Neuronal stem cell (in vitro differentiated cells): ENCODE measurements around the gene CTNNBL1.

ENCODE experiments used
- DNase-seq: peaks from one replicate; pipeline ENCODE4 v3.0.0-alpha.2; 2013; ENCODE audit warnings: low spot score
- H2AFZ ChIP-seq: one replicate; pipeline ENCODE4 v1.6.1; 2013; ENCODE audit warnings: mild to moderate bottlenecking, low read length, inconsistent platforms
- H2AK5ac ChIP-seq: 2 replicates; pipeline ENCODE4 v1.6.1; 2013; ENCODE audit warnings: low read depth, mild to moderate bottlenecking, inconsistent platforms, low read length, moderate library complexity, mixed read lengths
- H2BK120ac ChIP-seq: 2 replicates; pipeline ENCODE4 v1.6.1; 2013; ENCODE audit warnings: low read depth, mild to moderate bottlenecking, inconsistent platforms, low read length, moderate library complexity, mixed read lengths
- H2BK12ac ChIP-seq: one replicate; pipeline ENCODE4 v1.6.1; 2013; ENCODE audit warnings: low read length, inconsistent platforms
- H2BK15ac ChIP-seq: 2 replicates; pipeline ENCODE4 v1.6.1; 2013; ENCODE audit warnings: mild to moderate bottlenecking, low read length, inconsistent platforms, mixed read lengths
- H2BK5ac ChIP-seq: one replicate; pipeline ENCODE4 v1.6.1; 2013; ENCODE audit warnings: inconsistent platforms, mild to moderate bottlenecking, low read length, moderate library complexity
- H3K14ac ChIP-seq: one replicate; pipeline ENCODE4 v1.6.1; 2013; ENCODE audit warnings: low read length, inconsistent platforms
- H3K18ac ChIP-seq: 2 replicates; pipeline ENCODE4 v1.6.1; 2013; ENCODE audit warnings: low read length, inconsistent platforms
- H3K23ac ChIP-seq: 2 replicates; pipeline ENCODE4 v1.6.1; 2013; ENCODE audit warnings: low read depth, mild to moderate bottlenecking, mixed read lengths, low read length, inconsistent platforms; ENCODE audit not compliant: poor library complexity
- H3K27ac ChIP-seq: replicated peaks from 3 replicates; pipeline ENCODE4 v1.5.1; 2013; ENCODE audit warnings: low read length, inconsistent platforms
- H3K27me3 ChIP-seq, 3 experiments: 2 replicates each; pipeline ENCODE4 v1.6.1; 2013; ENCODE audit warnings: low read length in 3 of 3, mild to moderate bottlenecking in 2 of 3, inconsistent platforms in 1 of 3, low read depth in 1 of 3, mixed read lengths in 1 of 3, moderate library complexity in 1 of 3; ENCODE audit not compliant: control insufficient read depth in 3 of 3, insufficient read depth in 3 of 3
- H3K36me3 ChIP-seq, 2 donors: replicated peaks in 1 of 2; 2 replicates each; pipeline ENCODE4 v1.6.1; 2013; ENCODE audit warnings: low read length in 2 of 2; ENCODE audit not compliant: control insufficient read depth in 2 of 2, insufficient read depth in 2 of 2
- H3K4ac ChIP-seq: 2 replicates; pipeline ENCODE4 v1.6.1; 2013; ENCODE audit warnings: inconsistent platforms, mild to moderate bottlenecking, low read length, moderate library complexity
- H3K4me1 ChIP-seq, 2 donors: 1 replicate in 1 of 2; 2 replicates in 1 of 2; pipeline ENCODE4 v1.6.1; 2013; ENCODE audit warnings: low read length in 2 of 2, low read depth in 1 of 2; ENCODE audit not compliant: control insufficient read depth in 2 of 2, insufficient read depth in 1 of 2
- H3K4me2 ChIP-seq: one replicate; pipeline ENCODE4 v1.6.1; 2013; ENCODE audit warnings: mild to moderate bottlenecking, low read length, inconsistent platforms; ENCODE audit not compliant: insufficient read depth, poor library complexity, severe bottlenecking
- H3K4me3 ChIP-seq, 2 donors: 2 replicates each; pipeline ENCODE4 v1.5.1; 2013; ENCODE audit warnings: low read length in 2 of 2, mild to moderate bottlenecking in 2 of 2, inconsistent platforms in 1 of 2, moderate library complexity in 1 of 2
- H3K79me1 ChIP-seq: one replicate; pipeline ENCODE4 v1.6.1; 2013; ENCODE audit warnings: low read depth, mild to moderate bottlenecking, inconsistent platforms, low read length, moderate library complexity
- H3K9ac ChIP-seq: one replicate; pipeline ENCODE4 v1.6.1; 2013; ENCODE audit warnings: mild to moderate bottlenecking, low read depth, low read length, inconsistent platforms; ENCODE audit not compliant: poor library complexity
- H3K9me3 ChIP-seq, 2 donors: replicated peaks in 1 of 2; 2 replicates each; pipeline versions ENCODE3 to v1.6.1; 2013; ENCODE audit warnings: low read length in 2 of 2, mild to moderate bottlenecking in 2 of 2, inconsistent platforms in 1 of 2, low read depth in 1 of 2, mixed read lengths in 1 of 2, moderate library complexity in 1 of 2; ENCODE audit not compliant: control insufficient read depth in 2 of 2, insufficient read depth in 1 of 2
- H4K8ac ChIP-seq: one replicate; pipeline ENCODE4 v1.6.1; 2013; ENCODE audit warnings: low read depth, mild to moderate bottlenecking, inconsistent platforms, low read length, moderate library complexity
- H4K91ac ChIP-seq: one replicate; pipeline ENCODE4 v1.6.1; 2013; ENCODE audit warnings: low read length, low read depth, mild to moderate bottlenecking, inconsistent platforms; ENCODE audit not compliant: poor library complexity
- WGBS, 2 donors: extraction: QIAGEN DNeasy Blood & Tissue Kit; methylation state at CpG; one replicate each; pipeline ENCODE4 v1.1.7; 2013; ENCODE audit warnings: missing lambda C conversion rate in 2 of 2, mixed read lengths in 1 of 2; ENCODE audit not compliant: insufficient read length in 2 of 2, insufficient replicate concordance in 1 of 2; ENCODE audit errors: extremely low coverage in 2 of 2; 5-methylcytosine and 5-hydroxymethylcytosine counted together

CTNNBL1 gene

GRCh38 chr20:37915434-37915787 lies 221.6 kb downstream of the CTNNBL1 start:
- Histone ChIP-seq H2BK12ac (peak overlapping the region; percentile 23), H3K4me2 (peak overlapping the region; percentile 68), H3K14ac (no peak overlapping the region), H3K18ac (peak overlapping the region; percentile 93), H3K27ac (peak overlapping the region; percentile 95), H2AFZ (peak overlapping the region; percentile 91), H2AK5ac (peak overlapping the region; percentile 61), H3K4ac (peak overlapping the region; percentile 90), H2BK15ac (peak overlapping the region; percentile 90), H2BK120ac (peak overlapping the region; percentile 97), H3K27me3 (peaks cover 0 to 3% (median 0%) of the 10 kb centered on the region in 3 experiments), H3K79me1 (peaks cover 1% of the 10 kb centered on the region), H3K23ac (no peak overlapping the region), H3K9me3 (peaks cover 0 to 3% of the 10 kb centered on the region in 2 donors), H3K9ac (peak overlapping the region; percentile 57), H3K36me3 (peaks cover 0 to 2% of the 10 kb centered on the region in 2 donors), H2BK5ac (peak overlapping the region; percentile 83), H4K91ac (no peak overlapping the region), H3K4me1 (peaks cover 45 to 48% of the 10 kb centered on the region in 2 donors), H3K4me3 (peak overlapping the region in 1 of 2 donors; percentile 48), H4K8ac (no peak overlapping the region)
- no CpG with 5 or more reads among the region's 10 CpGs for WGBS, 2 donors
- no peak for DNase-seq

- Histone ChIP-seq H3K4ac (no peak overlapping the region), H3K27ac (peak overlapping the region; percentile 95), H3K79me1 (peaks cover 1% of the 10 kb centered on the region), H2AFZ (peak overlapping the region; percentile 91), H2BK12ac (peak overlapping the region; percentile 85), H3K23ac (no peak overlapping the region), H3K18ac (peak overlapping the region; percentile 93), H2AK5ac (peak overlapping the region; percentile 61), H3K4me3 (no peak overlapping the region), H3K9me3 (peaks cover 0 to 3% of the 10 kb centered on the region in 2 donors), H3K4me2 (peak overlapping the region; percentile 50), H2BK15ac (peak overlapping the region; percentile 90), H2BK120ac (peak overlapping the region; percentile 97), H3K36me3 (peaks cover 0 to 2% of the 10 kb centered on the region in 2 donors), H3K27me3 (peaks cover 0 to 3% (median 0%) of the 10 kb centered on the region in 3 experiments), H4K8ac (no peak overlapping the region), H3K14ac (no peak overlapping the region), H4K91ac (no peak overlapping the region), H3K9ac (peak overlapping the region; percentile 57), H2BK5ac (peak overlapping the region; percentile 83), H3K4me1 (peaks cover 45 to 48% of the 10 kb centered on the region in 2 donors)
- DNase-seq: no peak
- WGBS, 2 donors: no CpG with 5 or more reads among the region's 21 CpGs
Observed at GRCh38 chr20:37915800-37916570, 222.2 kb downstream of the CTNNBL1 start.

GRCh38 chr20:37917461-37917860 lies 223.6 kb downstream of the CTNNBL1 start:
- no peak overlapping the region for H2BK120ac ChIP-seq
- no peak for DNase-seq
- peaks cover 0 to 3% of the 10 kb centered on the region in 2 donors for H3K9me3 ChIP-seq
- H3K14ac ChIP-seq: no peak overlapping the region
- no peak overlapping the region for H2BK15ac ChIP-seq
- no peak overlapping the region for H4K91ac ChIP-seq
- peak overlapping the region; percentile 13 for H3K4ac ChIP-seq
- H3K4me2 ChIP-seq: no peak overlapping the region
- peaks cover 0 to 3% (median 0%) of the 10 kb centered on the region in 3 experiments for H3K27me3 ChIP-seq
- no peak overlapping the region for H4K8ac ChIP-seq
- peaks cover 0 to 2% of the 10 kb centered on the region in 2 donors for H3K36me3 ChIP-seq
- H3K9ac ChIP-seq: peak overlapping the region; percentile 26
- H2BK12ac ChIP-seq: peak overlapping the region; percentile 67
- H2AK5ac ChIP-seq: peak overlapping the region; percentile 64
- H3K18ac ChIP-seq: peak overlapping the region; percentile 49
- no peak overlapping the region for H3K23ac ChIP-seq
- no CpG with 5 or more reads among the region's 12 CpGs for WGBS, 2 donors
- H3K27ac ChIP-seq: no peak overlapping the region
- peak overlapping the region; percentile 6 for H2BK5ac ChIP-seq
- no peak overlapping the region for H3K4me3 ChIP-seq
- peaks cover 1% of the 10 kb centered on the region for H3K79me1 ChIP-seq
- H2AFZ ChIP-seq: no peak overlapping the region
- peaks cover 33 to 37% of the 10 kb centered on the region in 2 donors for H3K4me1 ChIP-seq

- H3K18ac ChIP-seq: peak overlapping the region; percentile 82
- no peak overlapping the region for H2BK5ac ChIP-seq
- no peak overlapping the region for H2BK12ac ChIP-seq
- no peak overlapping the region for H2AFZ ChIP-seq
- no peak for DNase-seq
- peaks cover 1% of the 10 kb centered on the region for H3K79me1 ChIP-seq
- H4K8ac ChIP-seq: no peak overlapping the region
- peaks cover 0 to 2% of the 10 kb centered on the region in 2 donors for H3K36me3 ChIP-seq
- H3K27ac ChIP-seq: no peak overlapping the region
- peaks cover 28 to 36% of the 10 kb centered on the region in 2 donors for H3K4me1 ChIP-seq
- no peak overlapping the region for H3K14ac ChIP-seq
- no peak overlapping the region for H3K9ac ChIP-seq
- peak overlapping the region; percentile 37 for H2AK5ac ChIP-seq
- no peak overlapping the region for H4K91ac ChIP-seq
- no peak overlapping the region for H3K4me3 ChIP-seq
- peak overlapping the region; percentile 61 for H2BK15ac ChIP-seq
- peaks cover 0 to 3% (median 0%) of the 10 kb centered on the region in 3 experiments for H3K27me3 ChIP-seq
- H3K4me2 ChIP-seq: no peak overlapping the region
- H3K4ac ChIP-seq: no peak overlapping the region
- H3K9me3 ChIP-seq: peaks cover 0 to 3% of the 10 kb centered on the region in 2 donors
- no peak overlapping the region for H3K23ac ChIP-seq
- no peak overlapping the region for H2BK120ac ChIP-seq
- no CpG with 5 or more reads among the region's 6 CpGs for WGBS, 2 donors
Observed at GRCh38 chr20:37918035-37918434, 224.2 kb downstream of the CTNNBL1 start.
